ENCODE measurements around the gene PRM3.

DNA sequence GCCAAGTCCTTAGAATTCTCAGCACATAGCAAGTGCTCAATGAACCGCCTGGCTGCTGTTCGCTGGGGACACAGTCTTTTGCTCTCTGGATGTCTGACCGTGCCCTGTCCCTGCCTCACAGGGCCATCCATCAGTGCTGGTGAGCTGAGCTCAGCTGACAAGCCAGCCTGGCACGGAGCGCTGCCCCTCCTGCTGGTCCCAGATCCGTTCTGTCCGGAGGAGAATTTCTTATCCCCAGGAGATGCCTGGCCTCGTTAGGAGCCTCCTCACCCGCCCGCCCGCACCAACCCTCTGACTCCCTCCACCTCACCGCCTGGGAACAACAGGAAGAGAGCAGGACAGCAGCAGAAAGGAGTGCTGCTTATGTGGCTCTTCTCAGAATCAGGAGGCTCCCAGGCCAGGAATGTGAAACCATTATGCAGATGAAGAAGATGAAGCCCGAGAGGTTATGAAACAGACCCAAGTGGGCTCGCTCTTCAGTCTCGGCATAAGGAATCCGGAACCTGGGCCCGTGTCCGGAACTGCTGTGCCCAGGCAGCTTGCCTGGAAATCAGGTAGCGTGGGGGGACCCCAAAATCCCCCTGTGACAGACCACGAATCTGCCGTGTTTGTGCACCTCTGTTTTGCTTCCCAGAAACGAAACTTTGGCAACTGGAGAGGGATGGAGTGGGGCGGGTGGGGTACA, 43.0 kb upstream of the PRM3 start:
- TF ChIP-seq CTCF (conservative IDR thresholded peaks at IDR 0.05 in 1 of 2, IDR thresholded peaks at IDR 0.05 in 1 of 2; ENCODE audit: low read depth in 1 of 2, low read length in 2 of 2) (no peak), EZH2 (IDR thresholded peaks at IDR 0.05; ENCODE audit: low read length, missing control alignments) (no peak)
